CD4-positive, CD25-positive, alpha-beta regulatory T cell (primary cell): ENCODE results near the gene SMIM24. TPM values are rescaled to one million over a fixed set of nuclear protein-coding genes. Genes with fewer than 3 reads are reported as not detected.
"Not testable (repeated sequence)": the region's sequence is repeated elsewhere in the genome, so short reads cannot be mapped to it uniquely, and the experiment has no call there.

Experiments used
- ATAC-seq, 2 donors: fragments of 150-1000 bp; cut with Tn5 transposase; one replicate each; pipeline ENCODE4 v1.10.0; 2021; ENCODE audit warnings: low read depth in 2 of 2, moderate number of reproducible peaks in 2 of 2, moderate library complexity in 1 of 2
- DNase-seq, 3 donors: peaks; one replicate each; pipeline versions ENCODE4 v3.0.0 to v3.0.0-alpha.2; 2012 to 2022; ENCODE audit warnings: mixed read lengths in 1 of 3
- H3K27ac ChIP-seq: one replicate; pipeline ENCODE4 v1.7.0; 2013; ENCODE audit warnings: mild to moderate bottlenecking, low read length; ENCODE audit not compliant: insufficient read depth, poor library complexity, severe bottlenecking
- H3K27me3 ChIP-seq: one replicate; pipeline ENCODE4 v1.7.0; 2013; ENCODE audit warnings: low read length; ENCODE audit not compliant: control insufficient read depth, insufficient read depth
- H3K36me3 ChIP-seq: one replicate; pipeline ENCODE4 v1.7.0; 2013; ENCODE audit warnings: mild to moderate bottlenecking, low read length, moderate library complexity; ENCODE audit not compliant: control insufficient read depth, insufficient read depth
- H3K4me1 ChIP-seq: 2 replicates; pipeline ENCODE4 v1.7.0; 2013; ENCODE audit warnings: mild to moderate bottlenecking, low read length; ENCODE audit not compliant: insufficient read depth, control insufficient read depth, poor library complexity, severe bottlenecking
- H3K4me3 ChIP-seq: one replicate; pipeline ENCODE4 v1.7.0; 2013; ENCODE audit warnings: low read depth, mild to moderate bottlenecking, low read length, moderate library complexity
- H3K9me3 ChIP-seq, 2 experiments: 1 replicate in 1 of 2; 2 replicates in 1 of 2; pipeline ENCODE4 v1.7.0; 2013; ENCODE audit warnings: low read length in 2 of 2, mild to moderate bottlenecking in 1 of 2, moderate library complexity in 1 of 2; ENCODE audit not compliant: control insufficient read depth in 2 of 2
- H3K27ac Mint-ChIP-seq, 3 donors: one replicate each; pipeline ENCODE4 v1.8.0; 2020 to 2022; ENCODE audit warnings: mild to moderate bottlenecking in 3 of 3, mixed read lengths in 3 of 3, moderate library complexity in 2 of 3
- H3K27me3 Mint-ChIP-seq: one replicate; pipeline ENCODE4 v1.8.0; 2022; ENCODE audit warnings: mild to moderate bottlenecking, mixed read lengths
- H3K36me3 Mint-ChIP-seq: one replicate; pipeline ENCODE4 v1.8.0; 2020; ENCODE audit warnings: mixed read lengths
- H3K4me1 Mint-ChIP-seq, 4 donors: one replicate each; pipeline ENCODE4 v1.8.0; 2020 to 2022; ENCODE audit warnings: mixed read lengths in 4 of 4, mild to moderate bottlenecking in 1 of 4
- H3K4me3 Mint-ChIP-seq, 4 donors: one replicate each; pipeline ENCODE4 v1.8.0; 2020 to 2022; ENCODE audit warnings: mild to moderate bottlenecking in 4 of 4, mixed read lengths in 4 of 4, moderate library complexity in 3 of 4
- H3K9me3 Mint-ChIP-seq, 7 donors: one replicate each; pipeline ENCODE4 v1.8.0; 2020 to 2022; ENCODE audit warnings: mixed read lengths in 7 of 7, mild to moderate bottlenecking in 3 of 7, moderate library complexity in 2 of 7
- polyA plus RNA-seq, 4 donors: library from polyadenylated mRNA; unstranded; fragments of 300-500 nt; fragmentation: Illumina TruSeq; gene quantifications; one replicate each; pipeline ENCODE4 v1.2.3, GENCODE V29; 2021
- total RNA-seq: library from RNA; stranded (reverse); gene quantifications from one replicate; pipeline ENCODE4 v1.2.3, GENCODE V29; 2022

The SMIM24 gene
- total and polyA plus RNA-seq, 5 donors from 2014 or later, result 1.4 TPM; not detected in 4

- peak overlapping the region; percentile 94 to 97 (median 96) for H3K4me3 Mint-ChIP-seq
- H3K27me3 Mint-ChIP-seq, result no peaks in the 10 kb centered on the region
- Histone ChIP-seq H3K9me3 (no peaks in the 10 kb centered on the region), H3K4me1 (peaks cover 11% of the 10 kb centered on the region), H3K36me3 (no peaks in the 10 kb centered on the region), H3K27me3 (no peaks in the 10 kb centered on the region), H3K4me3 (peak overlapping the region; percentile 76), H3K27ac (peak overlapping the region; percentile 91)
- H3K36me3 Mint-ChIP-seq, result no peaks in the 10 kb centered on the region
- DNase-seq, result no peak
- peaks cover 0 to 23% (median 11%) of the 10 kb centered on the region in 4 donors for H3K4me1 Mint-ChIP-seq
- ATAC-seq, result no peak
- peaks cover 0 to 1% (median 0%) of the 10 kb centered on the region in 7 donors for H3K9me3 Mint-ChIP-seq
- peak overlapping the region; percentile 74 to 98 (median 97) for H3K27ac Mint-ChIP-seq
Observed at GRCh38 chr19:3433805-3434540, 46.4 kb downstream of the SMIM24 start.

- Mint-ChIP-seq H3K36me3 (no peaks in the 10 kb centered on the region), H3K9me3 (peaks cover 0 to 1% (median 0%) of the 10 kb centered on the region in 7 donors), H3K4me3 (peak overlapping the region in 2 of 4 donors; percentile 10 to 13), H3K27me3 (no peaks in the 10 kb centered on the region), H3K4me1 (peaks cover 0 to 23% (median 11%) of the 10 kb centered on the region in 4 donors), H3K27ac (no peak overlapping the region)
- Histone ChIP-seq H3K9me3 (no peaks in the 10 kb centered on the region), H3K27ac (no peak overlapping the region), H3K27me3 (no peaks in the 10 kb centered on the region), H3K36me3 (no peaks in the 10 kb centered on the region), H3K4me3 (no peak overlapping the region), H3K4me1 (peaks cover 11% of the 10 kb centered on the region)
- DNase-seq, result no peak
- ATAC-seq, result no peak
Observed at GRCh38 chr19:3433313-3433712, 47.0 kb downstream of the SMIM24 start.

- Histone ChIP-seq H3K4me3 (no peak overlapping the region), H3K9me3 (no peaks in the 10 kb centered on the region), H3K27ac (no peak overlapping the region), H3K27me3 (no peaks in the 10 kb centered on the region), H3K4me1 (peaks cover 11% of the 10 kb centered on the region), H3K36me3 (no peaks in the 10 kb centered on the region)
- H3K4me1 Mint-ChIP-seq, result peaks cover 0 to 23% (median 14%) of the 10 kb centered on the region in 4 donors
- H3K27me3 Mint-ChIP-seq, result no peaks in the 10 kb centered on the region
- no peaks in the 10 kb centered on the region for H3K9me3 Mint-ChIP-seq
- peak overlapping the region in 2 of 4 donors; percentile 19 to 29 for H3K4me3 Mint-ChIP-seq
- DNase-seq (no peak), ATAC-seq (no peak)
- no peak overlapping the region for H3K27ac Mint-ChIP-seq
- peaks cover 4% of the 10 kb centered on the region for H3K36me3 Mint-ChIP-seq
Observed at GRCh38 chr19:3431760-3432397, 48.4 kb downstream of the SMIM24 start.

- H3K27ac ChIP-seq, H3K9me3 ChIP-seq, H3K9me3 Mint-ChIP-seq, H3K4me3 Mint-ChIP-seq, DNase-seq, H3K27me3 ChIP-seq, ATAC-seq, H3K27ac Mint-ChIP-seq, H3K36me3 Mint-ChIP-seq, H3K36me3 ChIP-seq, H3K4me3 ChIP-seq, H3K4me1 ChIP-seq, H3K27me3 Mint-ChIP-seq: not testable (repeated sequence)
- H3K4me1 Mint-ChIP-seq, result peaks cover 0 to 18% (median 11%) of the 10 kb centered on the region in 4 donors
Observed at GRCh38 chr19:3430366-3430680, 50.0 kb downstream of the SMIM24 start.

- Histone ChIP-seq H3K36me3 (no peaks in the 10 kb centered on the region), H3K9me3 (no peaks in the 10 kb centered on the region), H3K27me3 (no peaks in the 10 kb centered on the region), H3K4me3 (no peak overlapping the region), H3K27ac (no peak overlapping the region), H3K4me1 (no peaks in the 10 kb centered on the region)
- H3K27me3 Mint-ChIP-seq, result no peaks in the 10 kb centered on the region
- ATAC-seq, result no peak
- no peak overlapping the region for H3K27ac Mint-ChIP-seq
- no peak for DNase-seq
- H3K4me1 Mint-ChIP-seq, result peaks cover 0 to 5% (median 1%) of the 10 kb centered on the region in 4 donors
- H3K9me3 Mint-ChIP-seq, result no peaks in the 10 kb centered on the region
- peaks cover 4% of the 10 kb centered on the region for H3K36me3 Mint-ChIP-seq
- no peak overlapping the region for H3K4me3 Mint-ChIP-seq
Observed at GRCh38 chr19:3426433-3426832, 53.9 kb downstream of the SMIM24 start.

Other genes with a start within 250 kb of the SMIM24 start
- gene NFIC, start 113.9 kb downstream of the SMIM24 start, total RNA-seq, result 17.8 TPM
- gene NFIC, start 113.9 kb downstream of the SMIM24 start, polyA plus RNA-seq, result 1 to 10 TPM; 3.7 to 5.8 (median 4.0) TPM
- not detected for gene SMIM44, start 2.9 kb upstream of the SMIM24 start, total RNA-seq
- gene SMIM44, start 2.9 kb upstream of the SMIM24 start, polyA plus RNA-seq, result not detected
- 3.5 TPM for gene DOHH, start 20.1 kb upstream of the SMIM24 start, total RNA-seq
- gene DOHH, start 20.1 kb upstream of the SMIM24 start, polyA plus RNA-seq, result 10 to 100 TPM in 2 of 4 donors, 1 to 10 TPM in 2; 6.0 to 13.9 (median 8.9) TPM
- 107 TPM for gene FZR1, start 25.8 kb upstream of the SMIM24 start, total RNA-seq
- gene FZR1, start 25.8 kb upstream of the SMIM24 start, polyA plus RNA-seq, result 10 to 100 TPM in 2 of 4 donors, 1 to 10 TPM in 2; 9.1 to 11.4 (median 10.3) TPM
- 10.9 TPM for gene TEKTIP1, start 58.6 kb upstream of the SMIM24 start, total RNA-seq
- under 1 TPM in 1 of 4 donors, not detected in 3; 0.44 TPM for gene TEKTIP1, start 58.6 kb upstream of the SMIM24 start, polyA plus RNA-seq
- 63.8 TPM for gene MFSD12, start 77.1 kb upstream of the SMIM24 start, total RNA-seq
- 10 to 100 TPM; 28.5 to 39.8 (median 33.7) TPM for gene MFSD12, start 77.1 kb upstream of the SMIM24 start, polyA plus RNA-seq
- gene HMG20B, start 92.4 kb upstream of the SMIM24 start, total RNA-seq, result 47.8 TPM
- gene HMG20B, start 92.4 kb upstream of the SMIM24 start, polyA plus RNA-seq, result 10 to 100 TPM; 35.4 to 49.3 (median 40.6) TPM
- 0.52 TPM for gene GIPC3, start 105.0 kb upstream of the SMIM24 start, total RNA-seq
- gene GIPC3, start 105.0 kb upstream of the SMIM24 start, polyA plus RNA-seq, result under 1 TPM in 1 of 4 donors, not detected in 3; 0.10 TPM
- 1.7 TPM for gene TBXA2R, start 126.3 kb upstream of the SMIM24 start, total RNA-seq
- gene TBXA2R, start 126.3 kb upstream of the SMIM24 start, polyA plus RNA-seq, result under 1 TPM in 3 of 4 donors, not detected in 1; 0.19 to 0.85 (median 0.61) TPM
- gene CACTIN, start 146.3 kb upstream of the SMIM24 start, total RNA-seq, result 32.7 TPM
- gene CACTIN, start 146.3 kb upstream of the SMIM24 start, polyA plus RNA-seq, result 10 to 100 TPM in 1 of 4 donors, 1 to 10 TPM in 3; 2.9 to 10.4 (median 8.9) TPM
- 28.1 TPM for gene PIP5K1C, start 219.9 kb upstream of the SMIM24 start, total RNA-seq
- gene PIP5K1C, start 219.9 kb upstream of the SMIM24 start, polyA plus RNA-seq, result 1 to 10 TPM; 3.8 to 5.7 (median 4.2) TPM
- 20.6 TPM for gene TJP3, start 227.9 kb upstream of the SMIM24 start, total RNA-seq
- gene TJP3, start 227.9 kb upstream of the SMIM24 start, polyA plus RNA-seq, result 10 to 100 TPM; 22.9 to 34.4 (median 29.9) TPM